ENCODE measurements around the gene GALNT13. TPM values are rescaled to one million over a fixed set of nuclear protein-coding genes. Genes with fewer than 3 reads are reported as not detected.

GALNT13 gene
- total RNA-seq, 1 donor from 2014 or later, result 0.19 TPM

DNA sequence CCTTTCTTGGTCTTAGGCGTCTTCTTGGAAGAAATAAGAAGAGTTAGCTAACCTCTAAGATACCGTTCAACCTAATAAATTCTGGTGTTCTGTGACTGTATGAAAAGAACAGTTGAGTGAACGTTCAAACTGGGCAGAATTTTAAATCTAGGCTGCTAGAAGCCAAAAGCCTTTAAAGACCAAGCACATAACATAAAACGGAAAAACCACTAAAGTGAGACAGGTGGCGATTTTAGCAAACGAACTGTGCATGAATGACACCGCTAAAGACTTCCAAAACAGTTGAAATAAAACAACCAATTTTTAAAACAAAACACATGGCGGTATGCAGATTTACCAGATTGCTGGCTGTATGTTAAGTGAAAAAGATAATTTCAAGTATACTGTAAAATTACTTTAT lies 73.1 kb downstream of the GALNT13 start:
- H3K4me1 ChIP-seq, result no peaks in the 10 kb centered on the region
- intact Hi-C loops (cut with micrococcal nuclease), result no loop called here
- TF ChIP-seq, protein P1, sequence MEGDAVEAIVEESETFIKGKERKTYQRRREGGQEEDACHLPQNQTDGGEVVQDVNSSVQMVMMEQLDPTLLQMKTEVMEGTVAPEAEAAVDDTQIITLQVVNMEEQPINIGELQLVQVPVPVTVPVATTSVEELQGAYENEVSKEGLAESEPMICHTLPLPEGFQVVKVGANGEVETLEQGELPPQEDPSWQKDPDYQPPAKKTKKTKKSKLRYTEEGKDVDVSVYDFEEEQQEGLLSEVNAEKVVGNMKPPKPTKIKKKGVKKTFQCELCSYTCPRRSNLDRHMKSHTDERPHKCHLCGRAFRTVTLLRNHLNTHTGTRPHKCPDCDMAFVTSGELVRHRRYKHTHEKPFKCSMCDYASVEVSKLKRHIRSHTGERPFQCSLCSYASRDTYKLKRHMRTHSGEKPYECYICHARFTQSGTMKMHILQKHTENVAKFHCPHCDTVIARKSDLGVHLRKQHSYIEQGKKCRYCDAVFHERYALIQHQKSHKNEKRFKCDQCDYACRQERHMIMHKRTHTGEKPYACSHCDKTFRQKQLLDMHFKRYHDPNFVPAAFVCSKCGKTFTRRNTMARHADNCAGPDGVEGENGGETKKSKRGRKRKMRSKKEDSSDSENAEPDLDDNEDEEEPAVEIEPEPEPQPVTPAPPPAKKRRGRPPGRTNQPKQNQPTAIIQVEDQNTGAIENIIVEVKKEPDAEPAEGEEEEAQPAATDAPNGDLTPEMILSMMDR (IDR thresholded peaks at IDR 0.05; ENCODE audit: borderline replicate concordance), result no peak
- no peaks in the 10 kb centered on the region for H3K27me3 ChIP-seq (ENCODE audit: low read depth)
- H3K4me3 ChIP-seq, result no peak overlapping the region
- no peak for DNase-seq
- peaks cover 9% of the 10 kb centered on the region for H3K9me3 ChIP-seq (replicated peaks)
- no peaks in the 10 kb centered on the region for H3K36me3 ChIP-seq
- H3K27ac ChIP-seq (replicated peaks), result no peak overlapping the region

DNA sequence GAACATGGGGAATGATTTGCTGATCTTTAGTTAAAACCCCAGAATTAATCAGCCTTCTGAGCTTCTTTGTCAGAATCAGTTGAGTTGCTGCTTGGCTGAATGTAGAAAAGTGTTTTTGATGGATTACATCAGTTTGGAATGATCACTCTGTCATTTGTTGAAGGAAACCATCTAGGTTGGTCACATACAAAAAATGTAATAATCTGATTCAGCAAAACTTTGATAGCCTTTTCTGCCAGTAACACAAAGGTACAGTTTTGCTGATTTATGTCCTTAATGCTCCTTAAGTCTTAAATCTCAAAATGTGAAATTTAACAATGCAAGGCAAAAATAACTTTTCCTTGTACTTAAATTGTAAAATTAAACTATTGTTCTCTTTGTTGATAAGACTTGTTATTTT lies 74.3 kb downstream of the GALNT13 start:
- DNase-seq, result no peak
- Histone ChIP-seq H3K27me3 (ENCODE audit: low read depth) (no peaks in the 10 kb centered on the region), H3K27ac (replicated peaks) (no peak overlapping the region), H3K36me3 (no peaks in the 10 kb centered on the region), H3K4me1 (no peaks in the 10 kb centered on the region), H3K4me3 (no peak overlapping the region), H3K9me3 (replicated peaks) (peaks cover 9% of the 10 kb centered on the region)
- intact Hi-C loops (cut with micrococcal nuclease), result no loop called here
- TF ChIP-seq, protein P1 (IDR thresholded peaks at IDR 0.05; ENCODE audit: borderline replicate concordance), result no peak

DNA sequence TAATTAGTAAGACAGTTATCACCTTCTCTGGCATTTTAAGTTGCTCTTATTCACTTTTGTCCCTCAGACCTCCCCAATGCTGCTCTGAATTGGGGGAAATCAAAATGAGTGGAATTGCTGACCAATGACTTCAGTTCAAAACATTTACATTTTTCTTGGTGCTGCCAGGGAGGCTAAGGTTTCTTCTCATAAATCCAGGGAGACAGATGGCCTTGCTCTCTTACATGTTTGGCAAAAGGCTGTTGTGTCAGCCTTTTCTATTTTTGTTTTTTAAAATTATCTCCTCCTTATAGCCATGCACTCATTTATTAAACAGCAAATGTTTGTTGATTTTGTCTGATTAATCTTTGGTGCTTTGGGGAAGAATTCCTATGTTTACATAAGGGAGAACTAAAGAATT lies 82.0 kb downstream of the GALNT13 start:
- DNase-seq, result no peak
- TF ChIP-seq, protein P1 (IDR thresholded peaks at IDR 0.05; ENCODE audit: borderline replicate concordance), result no peak
- H3K27me3 ChIP-seq (ENCODE audit: low read depth), result no peaks in the 10 kb centered on the region
- peaks cover under 1% of the 10 kb centered on the region for H3K9me3 ChIP-seq (replicated peaks)
- no peak overlapping the region for H3K4me3 ChIP-seq
- no peaks in the 10 kb centered on the region for H3K4me1 ChIP-seq
- H3K36me3 ChIP-seq, result no peaks in the 10 kb centered on the region
- H3K27ac ChIP-seq (replicated peaks), result no peak overlapping the region
- intact Hi-C loops (cut with micrococcal nuclease), result no loop called here

DNA sequence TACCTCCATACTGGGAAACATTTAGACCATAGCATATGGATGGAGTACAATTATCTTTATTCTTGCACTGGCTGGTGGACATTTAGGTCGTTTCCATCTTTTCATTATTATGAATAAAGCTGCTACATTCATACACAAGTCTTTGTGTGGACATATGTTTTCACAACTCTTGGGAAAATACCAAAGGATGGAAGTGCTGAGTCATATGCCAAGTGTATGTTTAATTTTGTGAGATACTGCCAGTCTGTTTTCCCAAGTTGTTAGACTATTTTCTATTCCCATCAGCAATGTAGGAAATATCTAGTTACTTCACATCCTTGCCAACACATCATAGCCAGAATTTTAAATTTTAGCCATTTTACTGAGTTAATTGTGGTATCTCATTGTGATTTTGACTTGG lies 91.5 kb downstream of the GALNT13 start:
- H3K27me3 ChIP-seq (ENCODE audit: low read depth), result no peaks in the 10 kb centered on the region
- H3K4me1 ChIP-seq, result no peaks in the 10 kb centered on the region
- H3K9me3 ChIP-seq (replicated peaks), result peaks cover 23% of the 10 kb centered on the region
- H3K27ac ChIP-seq (replicated peaks), result no peak overlapping the region
- no peaks in the 10 kb centered on the region for H3K36me3 ChIP-seq
- no peak overlapping the region for H3K4me3 ChIP-seq
- intact Hi-C loops (cut with micrococcal nuclease), result no loop called here
- no peak for DNase-seq
- TF ChIP-seq, protein P1 (IDR thresholded peaks at IDR 0.05; ENCODE audit: borderline replicate concordance), result no peak

DNA sequence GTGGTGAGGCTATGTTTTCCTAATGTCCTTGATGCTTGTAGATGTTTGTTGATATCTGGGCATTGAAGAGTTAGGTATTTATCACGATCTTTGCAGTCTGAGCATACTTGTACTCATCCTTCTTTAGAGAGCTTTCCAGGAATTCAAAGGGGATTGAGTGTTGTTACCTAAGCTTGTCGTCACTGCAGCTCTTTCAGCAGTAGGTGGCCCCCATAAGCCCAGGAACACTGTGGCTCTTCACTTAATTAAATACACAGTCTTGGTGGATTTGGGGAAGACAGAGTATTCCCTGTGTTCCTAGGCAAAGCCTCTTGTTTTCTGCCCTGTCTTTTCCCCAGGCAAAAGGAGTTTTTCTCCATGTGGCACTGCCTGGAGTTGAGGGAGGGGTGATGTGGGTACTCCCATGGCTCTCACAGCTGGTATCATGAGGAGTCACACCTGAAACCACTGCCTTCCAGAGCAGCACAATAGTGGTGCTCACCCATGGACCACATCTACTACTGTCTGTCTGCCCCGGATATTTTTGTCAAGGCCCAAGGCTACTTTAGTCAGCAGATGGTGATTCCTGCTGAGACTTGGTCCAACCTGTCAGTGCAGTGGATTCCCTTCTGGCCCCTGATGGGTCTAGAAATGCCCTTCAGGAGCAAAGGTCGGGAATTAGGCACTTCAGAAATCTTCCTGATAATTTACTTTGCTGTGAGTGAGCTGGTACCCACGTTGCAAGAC lies 95.7 kb downstream of the GALNT13 start:
- H3K4me1 ChIP-seq, result no peaks in the 10 kb centered on the region
- H3K27me3 ChIP-seq (ENCODE audit: low read depth), result no peaks in the 10 kb centered on the region
- TF ChIP-seq, protein P1 (IDR thresholded peaks at IDR 0.05; ENCODE audit: borderline replicate concordance), result no peak
- H3K36me3 ChIP-seq, result no peaks in the 10 kb centered on the region
- DNase-seq, result no peak
- no peak overlapping the region for H3K4me3 ChIP-seq
- H3K9me3 ChIP-seq (replicated peaks), result no peaks in the 10 kb centered on the region
- intact Hi-C loops (cut with micrococcal nuclease), result no loop called here
- H3K27ac ChIP-seq (replicated peaks), result no peak overlapping the region
